Hepatocyte (in vitro differentiated cells): ENCODE measurements around the gene KRTAP12-2. TPM values are rescaled to one million over a fixed set of nuclear protein-coding genes. Genes with fewer than 3 reads are reported as not detected.

ENCODE experiments used
- DNase-seq: peaks from one replicate; pipeline ENCODE4 v3.0.0-alpha.2; 2016; ENCODE audit warnings: low spot score
- H2AFZ ChIP-seq: fragments of 200-600 bp; sonication (generic); 2 replicates; pipeline ENCODE4 v1.6.0; 2016; ENCODE audit warnings: antibody characterized with exemption, mild to moderate bottlenecking
- H3K27ac ChIP-seq: fragments of 200-600 bp; sonication (generic); 2 replicates; pipeline ENCODE4 v1.5.1; 2016; ENCODE audit warnings: mild to moderate bottlenecking
- H3K27me3 ChIP-seq: fragments of 200-600 bp; sonication (generic); 2 replicates; pipeline ENCODE4 v1.6.1; 2016
- H3K36me3 ChIP-seq: fragments of 200-600 bp; sonication (generic); replicated peaks from 2 replicates; pipeline ENCODE4 v1.5.1; 2016; ENCODE audit warnings: low read depth; ENCODE audit not compliant: insufficient read depth
- H3K4me1 ChIP-seq: fragments of 200-600 bp; sonication (generic); 2 replicates; pipeline ENCODE4 v1.5.1; 2016; ENCODE audit warnings: mild to moderate bottlenecking, moderate library complexity; ENCODE audit not compliant: insufficient read depth
- H3K4me2 ChIP-seq: fragments of 200-600 bp; sonication (generic); 2 replicates; pipeline ENCODE4 v1.6.0; 2016
- H3K4me3 ChIP-seq: fragments of 200-600 bp; sonication (generic); 2 replicates; pipeline ENCODE4 v1.5.1; 2016; ENCODE audit warnings: mild to moderate bottlenecking
- H3K79me2 ChIP-seq: fragments of 200-600 bp; sonication (generic); 2 replicates; pipeline ENCODE4 v1.6.0; 2017; ENCODE audit warnings: mild to moderate bottlenecking
- H3K9me2 ChIP-seq: fragments of 200-600 bp; sonication (generic); replicated peaks from 2 replicates; pipeline ENCODE4 v1.6.0; 2017; ENCODE audit warnings: mild to moderate bottlenecking; ENCODE audit not compliant: insufficient read depth
- H3K9me3 ChIP-seq: fragments of 200-600 bp; sonication (generic); 2 replicates; pipeline ENCODE4 v1.5.1; 2016; ENCODE audit warnings: low read depth, mild to moderate bottlenecking
- H4K20me1 ChIP-seq: fragments of 200-600 bp; sonication (generic); 2 replicates; pipeline ENCODE4 v1.6.0; 2016; ENCODE audit warnings: mild to moderate bottlenecking; ENCODE audit not compliant: insufficient read depth, poor library complexity, severe bottlenecking
- CTCF ChIP-seq: fragments of 200-600 bp; sonication (generic); IDR thresholded peaks from 2 replicates; pipeline ENCODE4 v1.5.1; 2016; ENCODE audit warnings: antibody characterized with exemption, mild to moderate bottlenecking; ENCODE audit not compliant: poor library complexity
- EZH2 ChIP-seq: fragments of 200-600 bp; sonication (generic); IDR thresholded peaks from 2 replicates; pipeline ENCODE4 v1.6.1; 2016; ENCODE audit warnings: antibody characterized with exemption, mild to moderate bottlenecking, borderline replicate concordance
- EZH2phosphoT487 ChIP-seq: fragments of 200-600 bp; sonication (generic); IDR thresholded peaks from one replicate; pipeline ENCODE4 v1.6.1; 2018; ENCODE audit warnings: antibody characterized with exemption, mild to moderate bottlenecking, low read depth, moderate library complexity; ENCODE audit not compliant: unreplicated experiment, severe bottlenecking
- WGBS: methylation state at CpG from one replicate; pipeline ENCODE4 v1.1.6; 2016; ENCODE audit warnings: low lambda C conversion rate; ENCODE audit errors: missing lambda C conversion rate; 5-methylcytosine and 5-hydroxymethylcytosine counted together
- polyA plus RNA-seq: library from polyadenylated mRNA; unstranded; fragments of >200 nt; fragmentation: Nextera tagmentation; extraction: Ambion mirVana; gene quantifications from 2 replicates; pipeline ENCODE4 v1.2.1, GENCODE V29; 2016
- total RNA-seq: library from RNA; depleted of rRNA; stranded (reverse); fragments of >200 nt; gene quantifications from 2 replicates; pipeline ENCODE4 v1.2.3, GENCODE V29; 2014

KRTAP12-2 gene
- total and polyA plus RNA-seq, 2 experiments from 2014 or later: not detected

GRCh38 chr21:44653656-44654575, 12.8 kb downstream of the KRTAP12-2 start:
- DNase-seq: no peak
- Histone ChIP-seq H2AFZ (no peak overlapping the region), H3K36me3 (no peaks in the 10 kb centered on the region), H3K79me2 (no peaks in the 10 kb centered on the region), H3K4me3 (no peak overlapping the region), H3K4me2 (no peak overlapping the region), H4K20me1 (no peaks in the 10 kb centered on the region), H3K27ac (no peak overlapping the region), H3K9me3 (no peaks in the 10 kb centered on the region), H3K4me1 (no peaks in the 10 kb centered on the region), H3K9me2 (no peaks in the 10 kb centered on the region), H3K27me3 (no peaks in the 10 kb centered on the region)
- TF ChIP-seq CTCF: no peak
- no peak for TF ChIP-seq EZH2
- TF ChIP-seq EZH2phosphoT487: no peak
- WGBS: 92% methylated on average over 17 of the region's 17 CpGs

GRCh38 chr21:44653123-44653522, 13.6 kb downstream of the KRTAP12-2 start:
- 71% methylated on average over 14 of the region's 14 CpGs for WGBS
- DNase-seq: no peak

GRCh38 chr21:44650973-44651675, 15.6 kb downstream of the KRTAP12-2 start:
- 94% methylated on average over 12 of the region's 12 CpGs for WGBS
- TF ChIP-seq CTCF (no peak), EZH2 (no peak), EZH2phosphoT487 (no peak)
- no peak for DNase-seq
- Histone ChIP-seq H3K27me3 (no peaks in the 10 kb centered on the region), H3K79me2 (no peaks in the 10 kb centered on the region), H3K27ac (no peak overlapping the region), H3K36me3 (no peaks in the 10 kb centered on the region), H3K9me2 (no peaks in the 10 kb centered on the region), H3K4me3 (no peak overlapping the region), H3K4me1 (no peaks in the 10 kb centered on the region), H3K4me2 (no peak overlapping the region), H3K9me3 (no peaks in the 10 kb centered on the region), H2AFZ (no peak overlapping the region), H4K20me1 (no peaks in the 10 kb centered on the region)

More at GRCh38 chr21:44653123-44653522, 13.6 kb downstream of the KRTAP12-2 start:
- H3K27ac ChIP-seq: no peak overlapping the region
- no peaks in the 10 kb centered on the region for H3K9me3 ChIP-seq
- H3K79me2 ChIP-seq: no peaks in the 10 kb centered on the region
- no peak overlapping the region for H3K4me2 ChIP-seq
- H2AFZ ChIP-seq: no peak overlapping the region
- no peak for TF ChIP-seq CTCF
- TF ChIP-seq EZH2: no peak
- TF ChIP-seq EZH2phosphoT487: no peak
- no peaks in the 10 kb centered on the region for H3K27me3 ChIP-seq
- no peak overlapping the region for H3K4me3 ChIP-seq
- no peaks in the 10 kb centered on the region for H3K36me3 ChIP-seq
- no peaks in the 10 kb centered on the region for H4K20me1 ChIP-seq
- H3K4me1 ChIP-seq: no peaks in the 10 kb centered on the region
- no peaks in the 10 kb centered on the region for H3K9me2 ChIP-seq
